H1 (cell line): ENCODE data around the gene AMBP. TPM values are rescaled to one million over a fixed set of nuclear protein-coding genes. Genes with fewer than 3 reads are reported as not detected.

Experiments
- CTCF ChIA-PET: fragments of 300-600 bp; sonication (Branson Sonifier 250); formaldehyde crosslinking; loops from one replicate; lab custom pipeline; 2021; ENCODE audit not compliant: partially characterized antibody; lab: Charles Lee
- POLR2A ChIA-PET: fragments of 300-600 bp; sonication (Branson Sonifier 250); formaldehyde crosslinking; loops from one replicate; lab custom pipeline; 2021; ENCODE audit warnings: inconsistent platforms; ENCODE audit not compliant: partially characterized antibody; lab: Charles Lee
- DNase-seq, 2 experiments: peaks; one replicate each; pipeline versions ENCODE4 v3.0.0 to v3.0.0-alpha.2; 2010 to 2022; ENCODE audit warnings: low spot score in 2 of 2, low read depth in 1 of 2, mixed read lengths in 1 of 2
- FAIRE-seq: peaks from 2 replicates; lab custom pipeline; 2011; peaks lifted over from hg19 to GRCh38; lab: Jason Lieb, UNC
- H2AFZ ChIP-seq: 2 replicates; pipeline ENCODE4 v1.8.1; 2012; ENCODE audit warnings: low read length, inconsistent platforms
- H2AK5ac ChIP-seq: 2 replicates; pipeline ENCODE4 v1.6.1; 2013; ENCODE audit warnings: low read depth, low read length
- H2BK120ac ChIP-seq: replicated peaks from 2 replicates; pipeline ENCODE3; 2013; ENCODE audit warnings: low read depth, low read length, inconsistent platforms
- H2BK12ac ChIP-seq: 2 replicates; pipeline ENCODE4 v1.6.1; 2013; ENCODE audit warnings: low read depth, low read length
- H2BK15ac ChIP-seq: 2 replicates; pipeline ENCODE4 v1.6.1; 2013; ENCODE audit warnings: low read length
- H2BK20ac ChIP-seq: 2 replicates; pipeline ENCODE4 v1.6.1; 2013; ENCODE audit warnings: low read length
- H2BK5ac ChIP-seq: 2 replicates; pipeline ENCODE4 v1.6.1; 2013; ENCODE audit warnings: low read depth, low read length
- H3K14ac ChIP-seq: 2 replicates; pipeline ENCODE4 v1.6.1; 2013; ENCODE audit warnings: inconsistent platforms; ENCODE audit not compliant: insufficient read length
- H3K18ac ChIP-seq: 2 replicates; pipeline ENCODE4 v1.6.1; 2013; ENCODE audit warnings: low read length; ENCODE audit errors: extremely low read depth
- H3K23ac ChIP-seq: 2 replicates; pipeline ENCODE4 v1.6.1; 2013; ENCODE audit warnings: inconsistent platforms; ENCODE audit not compliant: insufficient read length
- H3K23me2 ChIP-seq: 2 replicates; pipeline ENCODE4 v1.6.1; 2013; ENCODE audit warnings: low read depth, low read length
- H3K27ac ChIP-seq: 2 replicates; pipeline ENCODE4 v1.6.1; 2011; ENCODE audit warnings: low read depth, low read length, inconsistent platforms
- H3K27me3 ChIP-seq, 4 experiments: replicated peaks in 1 of 4; 1 replicate in 1 of 4; 2 replicates in 3 of 4; pipeline versions ENCODE4 v1.6.1 to v1.8.1; 2011 to 2013; ENCODE audit warnings: low read length in 3 of 4, mild to moderate bottlenecking in 3 of 4, inconsistent platforms in 2 of 4, mixed read lengths in 2 of 4, moderate library complexity in 1 of 4; ENCODE audit not compliant: control insufficient read depth in 3 of 4, insufficient read depth in 3 of 4; ENCODE audit errors: extremely low read depth in 1 of 4
- H3K36me3 ChIP-seq, 4 experiments: 2 replicates each; pipeline versions ENCODE4 v1.6.1 to v1.8.1; 2011 to 2013; ENCODE audit warnings: mild to moderate bottlenecking in 4 of 4, low read length in 3 of 4, moderate library complexity in 2 of 4, control low read depth in 1 of 4, inconsistent platforms in 1 of 4; ENCODE audit not compliant: insufficient read depth in 4 of 4, control insufficient read depth in 2 of 4
- H3K4ac ChIP-seq: replicated peaks from 2 replicates; pipeline ENCODE3; 2013; ENCODE audit warnings: low read length, low read depth, mixed read lengths, inconsistent platforms; ENCODE audit not compliant: insufficient read length
- H3K4me1 ChIP-seq, 4 experiments: replicated peaks in 1 of 4; 1 replicate in 1 of 4; 2 replicates in 3 of 4; pipeline versions ENCODE4 v1.6.1 to v1.8.1; 2011 to 2013; ENCODE audit warnings: low read length in 3 of 4, inconsistent platforms in 2 of 4, mixed read lengths in 1 of 4; ENCODE audit not compliant: insufficient read depth in 4 of 4, control insufficient read depth in 3 of 4
- H3K4me2 ChIP-seq, 2 experiments: 2 replicates each; pipeline versions ENCODE4 v1.6.1 to v1.8.1; 2011 to 2013; ENCODE audit warnings: low read depth in 2 of 2, low read length in 2 of 2, control low read depth in 1 of 2, inconsistent platforms in 1 of 2, mild to moderate bottlenecking in 1 of 2; ENCODE audit not compliant: insufficient read depth in 1 of 2
- H3K4me3 ChIP-seq, 4 experiments: fragments of 200-600, 300-600 bp in 1 of 4; sonication (generic), shearing (Covaris generic), sonication (Bioruptor Twin) in 1 of 4; 2 replicates each; pipeline versions ENCODE4 v1.5.1 to v1.8.1; 2011 to 2016; ENCODE audit warnings: low read length in 4 of 4, low read depth in 3 of 4, control low read depth in 2 of 4, inconsistent platforms in 2 of 4, mild to moderate bottlenecking in 2 of 4, mixed read lengths in 1 of 4, moderate library complexity in 1 of 4; ENCODE audit not compliant: insufficient read depth in 2 of 4; ENCODE audit errors: extremely low read depth in 1 of 4
- H3K56ac ChIP-seq: replicated peaks from 2 replicates; pipeline ENCODE3; 2013; ENCODE audit warnings: low read depth, mild to moderate bottlenecking, mixed read lengths, low read length, inconsistent platforms; ENCODE audit not compliant: insufficient read length
- H3K79me1 ChIP-seq: 2 replicates; pipeline ENCODE4 v1.6.1; 2013; ENCODE audit warnings: low read depth, low read length, control low read depth
- H3K79me2 ChIP-seq, 2 experiments: 2 replicates each; pipeline versions ENCODE4 v1.6.1 to v1.8.1; 2012 to 2013; ENCODE audit warnings: low read length in 2 of 2, mild to moderate bottlenecking in 2 of 2, inconsistent platforms in 1 of 2; ENCODE audit not compliant: insufficient read depth in 2 of 2, control insufficient read depth in 1 of 2
- H3K9ac ChIP-seq, 4 experiments: replicated peaks in 1 of 4; 1 replicate in 1 of 4; 2 replicates in 3 of 4; pipeline versions ENCODE4 v1.6.1 to v1.8.1; 2011 to 2013; ENCODE audit warnings: low read depth in 3 of 4, low read length in 3 of 4, control low read depth in 2 of 4, mild to moderate bottlenecking in 2 of 4, moderate library complexity in 2 of 4, inconsistent platforms in 1 of 4; ENCODE audit errors: extremely low read depth in 1 of 4
- H3K9me3 ChIP-seq, 2 experiments: 2 replicates each; pipeline versions ENCODE4 v1.6.1 to v1.8.1; 2012 to 2013; ENCODE audit warnings: mild to moderate bottlenecking in 2 of 2, moderate library complexity in 2 of 2, control low read depth in 1 of 2, inconsistent platforms in 1 of 2, low read depth in 1 of 2, low read length in 1 of 2, mixed read lengths in 1 of 2; ENCODE audit not compliant: insufficient read depth in 2 of 2
- H4K20me1 ChIP-seq, 2 experiments: replicated peaks in 1 of 2; 2 replicates each; pipeline versions ENCODE3 to v1.8.1; 2011 to 2013; ENCODE audit warnings: inconsistent platforms in 2 of 2, low read length in 2 of 2, mild to moderate bottlenecking in 1 of 2; ENCODE audit not compliant: insufficient read depth in 2 of 2, control insufficient read depth in 1 of 2
- H4K5ac ChIP-seq: 2 replicates; pipeline ENCODE4 v1.6.1; 2013; ENCODE audit warnings: low read length, low read depth, mixed read lengths, inconsistent platforms; ENCODE audit not compliant: insufficient read length
- H4K8ac ChIP-seq: 2 replicates; pipeline ENCODE4 v1.8.0; 2013; ENCODE audit warnings: mild to moderate bottlenecking, moderate library complexity, low read length, inconsistent platforms; ENCODE audit not compliant: insufficient read depth; ENCODE audit errors: extremely low read depth
- H4K91ac ChIP-seq: replicated peaks from 2 replicates; pipeline ENCODE3; 2013; ENCODE audit warnings: low read length, mixed read lengths, inconsistent platforms; ENCODE audit not compliant: insufficient read length
- ASH2L ChIP-seq: fragments of 200-600, 300-600 bp; sonication (generic); IDR thresholded peaks from one replicate; pipeline ENCODE4 v1.7.1; 2017; ENCODE audit warnings: low read length
- ATF3 ChIP-seq: IDR thresholded peaks from 2 replicates; pipeline ENCODE4 v1.6.1; 2011; ENCODE audit warnings: low read depth, mild to moderate bottlenecking, low read length; ENCODE audit not compliant: insufficient read depth
- CHD1 ChIP-seq: IDR thresholded peaks from 2 replicates; pipeline ENCODE4 v1.6.1; 2012; ENCODE audit warnings: low read depth, low read length, improper control_type of control experiment
- CHD2 ChIP-seq: IDR thresholded peaks from 2 replicates; pipeline ENCODE4 v1.6.1; 2012; ENCODE audit warnings: low read length, improper control_type of control experiment
- JUND ChIP-seq: IDR thresholded peaks from 2 replicates; pipeline ENCODE4 v1.6.1; 2011; ENCODE audit warnings: mild to moderate bottlenecking, improper control_type of control experiment, low read length
- MAX ChIP-seq: IDR thresholded peaks from 2 replicates; pipeline ENCODE4 v1.6.1; 2012; ENCODE audit warnings: inconsistent platforms
- NANOG ChIP-seq: IDR thresholded peaks from 2 replicates; pipeline ENCODE4 v1.6.1; 2011; ENCODE audit warnings: low read length, low read depth, mild to moderate bottlenecking, inconsistent platforms; ENCODE audit not compliant: insufficient read depth, poor library complexity, severe bottlenecking
- RFX5 ChIP-seq: IDR thresholded peaks from 2 replicates; pipeline ENCODE4 v1.6.1; 2011; ENCODE audit warnings: low read depth, low read length, improper control_type of control experiment, borderline replicate concordance
- RNF2 ChIP-seq: fragments of 200-900, 300-1000 bp; sonication (generic); IDR thresholded peaks from 2 replicates; pipeline ENCODE4 v1.7.1; 2016; ENCODE audit warnings: borderline replicate concordance, low read depth, mild to moderate bottlenecking, antibody characterized with exemption, low read length; ENCODE audit not compliant: poor library complexity, severe bottlenecking; ENCODE audit errors: missing control alignments
- SAP30 ChIP-seq: fragments of 300-600 bp; sonication (generic); IDR thresholded peaks from 2 replicates; pipeline ENCODE4 v1.7.1; 2012; ENCODE audit warnings: low read length, moderate library complexity, mild to moderate bottlenecking, inconsistent platforms; ENCODE audit not compliant: insufficient read depth, insufficient replicate concordance
- TCF12 ChIP-seq: IDR thresholded peaks from 2 replicates; pipeline ENCODE4 v1.6.1; 2011; ENCODE audit warnings: low read depth, mild to moderate bottlenecking, low read length
- TEAD4 ChIP-seq: IDR thresholded peaks from 2 replicates; pipeline ENCODE4 v1.6.1; 2012; ENCODE audit warnings: low read depth, low read length, inconsistent platforms, mixed read lengths
- YY1 ChIP-seq: IDR thresholded peaks from 2 replicates; pipeline ENCODE4 v1.6.1; 2011; ENCODE audit warnings: low read depth, mild to moderate bottlenecking, low read length
- ZNF274 ChIP-seq: IDR thresholded peaks from 2 replicates; pipeline ENCODE4 v1.7.0; 2012; ENCODE audit warnings: low read length, borderline replicate concordance; ENCODE audit errors: extremely low read depth
- WGBS, 2 experiments: shearing (Covaris generic) in 1 of 2; methylation state at CpG; one replicate each; pipeline versions ENCODE4 v1.1.6 to v1.1.7; 2013 to 2015; ENCODE audit warnings: low lambda C conversion rate in 2 of 2, mixed read lengths in 2 of 2, inconsistent platforms in 1 of 2, low coverage in 1 of 2, missing lambda C conversion rate in 1 of 2; ENCODE audit not compliant: insufficient replicate concordance in 2 of 2, insufficient coverage in 1 of 2, insufficient read length in 1 of 2; ENCODE audit errors: extremely low coverage in 1 of 2, missing lambda C conversion rate in 1 of 2; 5-methylcytosine and 5-hydroxymethylcytosine counted together
- polyA plus RNA-seq, 7 experiments: library from polyadenylated mRNA; depleted of rRNA in 3 of 7; stranded (reverse) in 5 of 7; unstranded in 2 of 7; fragments of >200 nt in 5 of 7; fragments of 200-250 nt in 2 of 7; gene quantifications; 1 replicate in 5 of 7; 2 replicates in 1 of 7; 4 replicates in 1 of 7; pipeline versions ENCODE4 v1.2.1 to v1.2.3, GENCODE V29; 2011 to 2013; ENCODE audit warnings: missing spikeins in 2 of 7, mixed read lengths in 2 of 7
- total RNA-seq: library from RNA; stranded (reverse); fragmentation: NEBNext Ultra II Directional; extraction: Animal tissue kit (Norgen Biotek cat#: 25700); gene quantifications from 2 replicates; pipeline ENCODE4 v1.2.1, GENCODE V29; 2021

AMBP gene
- total and polyA plus RNA-seq, 2 of the 8 experiments (the other 6 are each of a cell fraction or from before 2014, with no cell fraction given): 3.0 to 4.0 TPM

DNA sequence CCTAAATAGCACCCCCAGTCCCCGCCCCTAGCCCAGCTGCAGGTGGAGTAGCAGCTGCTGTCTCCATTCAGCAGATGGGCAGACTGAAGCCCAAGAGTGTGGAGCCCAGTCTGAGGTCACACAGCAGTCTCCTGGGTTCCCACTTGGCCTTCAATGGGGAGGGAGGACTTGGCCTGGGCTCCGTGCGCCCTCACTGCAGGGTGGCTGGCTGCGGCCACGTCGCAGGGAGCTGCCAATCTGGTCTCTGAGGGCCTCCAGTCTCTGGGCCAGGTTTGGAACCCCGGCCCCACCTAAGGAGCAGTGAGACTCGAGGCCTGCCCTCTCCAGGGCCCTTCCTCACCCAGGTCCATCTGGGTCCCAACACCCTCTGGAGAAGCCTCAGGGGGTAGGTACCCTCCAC lies 13.6 kb upstream of the AMBP start:
- no peaks in the 10 kb centered on the region for H3K9me3 ChIP-seq
- no peak overlapping the region for H3K4me2 ChIP-seq
- no peaks in the 10 kb centered on the region for H4K20me1 ChIP-seq
- H3K27ac ChIP-seq: no peak overlapping the region
- H2BK20ac ChIP-seq: no peak overlapping the region
- H2AFZ ChIP-seq: no peak overlapping the region
- H3K4ac ChIP-seq: no peak overlapping the region
- DNase-seq (no peak), FAIRE-seq (no peak)
- H3K36me3 ChIP-seq: no peaks in the 10 kb centered on the region
- H3K18ac ChIP-seq: no peak overlapping the region
- no peaks in the 10 kb centered on the region for H3K79me1 ChIP-seq
- CTCF ChIA-PET: interaction anchor here (0.8 to 2.0 kb wide), 5 partner anchors 8 to 199 kb away, joined by 3 to 15 read pairs (median 5); no protein-coding TSS in a partner anchor
- no peaks in the 10 kb centered on the region; a peak in 1 of 7 replicates for H3K4me1 ChIP-seq
- H3K23ac ChIP-seq: no peak overlapping the region
- H2BK15ac ChIP-seq: no peak overlapping the region
- no peak overlapping the region for H2BK5ac ChIP-seq
- H3K14ac ChIP-seq: no peak overlapping the region
- no peak overlapping the region for H4K8ac ChIP-seq
- no peaks in the 10 kb centered on the region for H3K79me2 ChIP-seq
- H2BK12ac ChIP-seq: no peak overlapping the region
- no peaks in the 10 kb centered on the region for H3K23me2 ChIP-seq
- H3K27me3 ChIP-seq: peaks cover 0 to 3% (median 0%) of the 10 kb centered on the region in 4 experiments; a peak in 1 of 7 replicates
- WGBS, 2 experiments: 85% methylated on average over 8 of the region's 8 CpGs; no CpG with 5 or more reads in 1 of the 2 experiments
- H3K4me3 ChIP-seq: no peak overlapping the region
- H3K9ac ChIP-seq: no peak overlapping the region
- no peak overlapping the region for H2BK120ac ChIP-seq
- H4K5ac ChIP-seq: no peak overlapping the region
- no peak overlapping the region for H3K56ac ChIP-seq
- H2AK5ac ChIP-seq: no peak overlapping the region
- no peak overlapping the region for H4K91ac ChIP-seq
- POLR2A ChIA-PET: no interaction called here
- TF ChIP-seq YY1: no peak
- TF ChIP-seq CHD2: no peak
- TF ChIP-seq SAP30: no peak
- TF ChIP-seq JUND: no peak
- TF ChIP-seq ASH2L: no peak
- no peak for TF ChIP-seq ATF3
- no peak for TF ChIP-seq MAX
- TF ChIP-seq TEAD4: no peak
- TF ChIP-seq RNF2: no peak
- TF ChIP-seq TCF12: no peak
- no peak for TF ChIP-seq NANOG
- TF ChIP-seq RFX5: no peak
- TF ChIP-seq CHD1: no peak
- TF ChIP-seq ZNF274: no peak
